HG02678 (cell line): ENCODE data around the gene ACOT7.
"Not testable (repeated sequence)": the region's sequence is repeated elsewhere in the genome, so short reads cannot be mapped to it uniquely, and the experiment has no call there.

Experiments
- ATAC-seq: cut with Tn5 transposase; IDR thresholded peaks from one replicate; pipeline ENCODE4 v1.9.1; 2021; ENCODE audit warnings: mild to moderate bottlenecking, moderate library complexity; ENCODE audit not compliant: unreplicated experiment

The ACOT7 gene

GRCh38 chr1:6401673-6402072, 8.1 kb upstream of the ACOT7 start:
- ATAC-seq = no peak

DNA sequence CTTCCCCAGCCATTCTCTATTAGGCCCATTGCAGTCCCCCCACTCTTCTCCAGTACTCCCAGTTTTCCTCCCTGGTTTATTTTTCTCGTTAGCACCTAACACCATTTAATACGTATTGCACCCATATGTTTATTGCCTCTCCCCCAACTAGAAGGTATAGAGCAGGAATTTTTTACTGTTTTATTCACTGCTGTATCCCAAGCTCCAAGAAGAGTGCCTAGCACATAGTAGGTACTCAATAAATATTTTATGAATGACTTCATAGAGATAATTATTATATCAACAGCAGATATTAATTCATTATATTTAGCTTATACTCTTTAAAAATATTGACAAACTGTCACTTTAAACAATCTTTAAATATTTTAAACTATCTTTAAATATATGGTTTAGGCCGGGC, 5.7 kb upstream of the ACOT7 start:
- no peak for ATAC-seq

GRCh38 chr1:6397844-6398441, 4.4 kb upstream of the ACOT7 start:
- no peak for ATAC-seq

- ATAC-seq = no peak
Measured at GRCh38 chr1:6396998-6397397, 3.4 kb upstream of the ACOT7 start.

DNA sequence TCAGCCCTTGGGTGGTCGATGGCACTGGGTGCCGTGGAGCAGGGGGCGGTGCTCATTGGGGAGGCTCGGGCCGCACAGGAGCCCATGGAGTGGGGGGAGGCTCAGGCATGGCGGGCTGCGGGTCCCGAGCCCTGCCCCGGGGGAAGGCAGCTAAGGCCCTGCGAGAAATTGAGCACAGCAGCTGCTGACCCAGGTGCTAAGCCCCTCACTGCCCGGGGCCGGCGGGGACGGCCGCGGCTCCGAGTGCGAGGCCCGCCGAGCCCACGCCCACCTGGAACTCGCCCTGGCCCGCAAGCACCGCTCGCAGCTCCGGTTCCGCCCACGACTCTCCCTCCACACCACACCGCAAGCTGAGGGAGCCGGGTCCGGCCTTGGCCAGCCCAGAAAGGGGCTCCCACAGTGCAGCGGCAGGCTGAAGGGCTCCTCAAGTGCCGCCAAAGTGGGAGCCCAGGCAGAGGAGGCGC, 2.2 kb upstream of the ACOT7 start:
- not testable (repeated sequence) for ATAC-seq

- ATAC-seq = not testable (repeated sequence)
Measured at GRCh38 chr1:6395130-6395529, 1.6 kb upstream of the ACOT7 start.

- ATAC-seq = peak; percentile 2
Measured at GRCh38 chr1:6392809-6393399, 663 bp downstream of the ACOT7 start.

DNA sequence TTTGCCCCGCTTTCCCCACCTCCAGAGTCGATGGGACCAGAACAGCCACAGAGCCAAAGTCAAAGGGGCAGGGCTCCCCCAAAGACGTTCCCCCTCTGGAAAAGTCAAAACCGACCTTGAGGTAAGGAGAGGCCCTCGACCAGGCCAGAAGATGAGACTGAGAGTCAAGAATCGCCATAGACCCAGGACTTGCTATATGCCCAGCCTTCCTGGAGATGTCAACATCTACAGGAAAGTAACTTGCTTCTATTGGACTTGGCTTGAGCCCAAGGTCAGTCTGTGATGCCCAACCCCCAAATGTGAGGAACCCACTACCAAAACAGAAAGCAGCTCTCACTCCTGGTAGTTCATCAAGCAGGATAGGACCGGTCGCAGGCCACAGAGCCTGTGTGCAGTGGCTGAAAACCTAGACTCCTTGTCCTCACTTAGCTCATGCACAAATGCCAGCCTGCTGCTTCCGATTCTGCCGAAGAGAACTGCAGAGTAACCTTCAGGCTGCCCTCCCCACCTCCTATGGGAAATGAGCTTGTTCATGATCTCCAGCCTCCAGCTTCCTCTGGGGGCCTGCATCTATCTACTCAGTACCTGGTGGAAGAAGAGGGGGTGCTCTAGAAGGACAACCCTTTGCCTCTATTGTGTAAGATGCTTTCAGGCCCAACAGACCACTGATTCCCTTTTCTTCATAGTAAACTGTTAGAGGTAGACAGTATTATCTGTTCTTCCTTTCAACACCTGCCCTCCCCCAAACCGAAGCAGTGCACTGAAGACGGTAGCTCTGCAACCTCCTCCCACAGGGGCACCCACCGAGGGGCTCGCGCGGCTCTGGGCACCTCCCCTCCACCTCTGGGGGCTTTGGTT, 1.4 kb downstream of the ACOT7 start:
- no peak for ATAC-seq

GRCh38 chr1:6389971-6390370, 3.6 kb downstream of the ACOT7 start:
- no peak for ATAC-seq

GRCh38 chr1:6386371-6386949, 7.1 kb downstream of the ACOT7 start:
- no peak for ATAC-seq

DNA sequence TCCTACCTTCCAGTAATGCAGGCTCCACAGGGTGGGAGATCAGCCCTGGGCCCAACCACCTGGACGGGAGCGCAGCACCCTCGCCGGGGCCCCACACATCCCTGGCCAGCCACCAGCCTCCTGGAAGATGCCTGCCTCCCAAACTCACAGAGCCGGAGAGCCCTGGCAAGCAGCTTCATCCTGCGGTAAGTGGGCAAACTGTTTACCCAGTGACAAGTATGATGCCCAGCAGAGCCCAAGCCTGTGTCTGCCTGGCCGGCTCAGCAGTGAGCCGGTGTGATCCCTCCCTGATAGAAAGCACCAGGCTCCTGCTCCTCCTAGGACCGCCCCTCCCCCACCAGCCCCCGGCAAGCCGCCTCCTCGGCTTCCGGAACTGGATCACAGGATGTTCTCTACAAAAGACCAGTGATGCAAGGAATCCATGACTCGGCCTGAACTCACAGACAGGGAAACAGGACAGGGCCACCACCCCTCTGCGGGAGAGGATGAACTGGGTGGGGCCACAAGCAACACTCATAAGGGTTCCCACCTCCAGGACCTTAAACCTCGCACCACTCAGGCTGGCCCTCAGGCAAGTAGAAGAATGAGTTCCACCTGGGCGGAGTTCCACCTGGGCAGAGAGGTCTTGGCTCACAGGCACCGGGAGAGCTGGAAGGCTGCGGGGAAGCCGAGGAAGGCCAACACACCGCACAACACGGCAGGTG, 7.9 kb downstream of the ACOT7 start:
- no peak for ATAC-seq

GRCh38 chr1:6384962-6385361, 8.6 kb downstream of the ACOT7 start:
- no peak for ATAC-seq

DNA sequence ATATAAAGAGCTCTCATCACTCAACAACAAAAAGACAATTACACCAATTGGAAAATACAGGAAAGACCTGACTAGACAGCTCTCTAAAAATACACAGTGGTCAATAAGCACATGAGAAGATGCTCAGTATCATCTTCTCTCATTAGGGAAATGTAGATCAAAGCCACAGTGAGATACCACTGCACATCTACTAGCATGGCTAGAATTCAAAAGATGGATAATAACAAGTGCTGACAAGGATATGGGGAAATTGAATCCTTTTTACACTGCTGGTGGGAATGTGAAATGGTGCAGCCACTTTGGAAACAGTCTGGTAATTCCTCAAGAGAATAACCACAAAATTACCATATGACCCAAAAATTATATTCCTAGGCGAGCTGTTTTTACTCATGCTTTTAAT, 9.4 kb downstream of the ACOT7 start:
- no peak for ATAC-seq

- ATAC-seq = no peak
Measured at GRCh38 chr1:6380037-6380436, 13.5 kb downstream of the ACOT7 start.

GRCh38 chr1:6378096-6378746, 15.3 kb downstream of the ACOT7 start:
- ATAC-seq = no peak

GRCh38 chr1:6373961-6374720, 19.4 kb downstream of the ACOT7 start:
- no peak for ATAC-seq

DNA sequence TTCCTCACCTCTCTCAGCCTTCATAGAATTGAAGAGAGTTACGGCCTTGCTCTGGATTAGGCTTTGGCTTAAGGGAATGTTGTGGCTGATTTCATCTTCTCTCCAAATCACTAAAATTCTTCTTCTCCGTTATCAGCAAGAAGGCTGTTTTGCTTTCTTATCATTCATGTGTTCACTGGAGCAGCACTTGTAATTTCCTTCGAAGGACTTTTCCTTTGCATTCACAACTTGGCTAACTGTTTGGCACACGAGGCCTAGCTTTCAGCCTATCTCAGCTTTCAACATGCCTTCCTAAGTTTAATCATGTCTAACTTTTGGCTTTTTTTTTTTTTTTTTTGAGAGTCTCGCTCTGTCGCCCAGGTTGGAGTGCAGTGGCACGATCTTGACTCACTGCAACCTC, 21.3 kb downstream of the ACOT7 start:
- ATAC-seq = not testable (repeated sequence)

- no peak for ATAC-seq
Measured at GRCh38 chr1:6370006-6370405, 23.6 kb downstream of the ACOT7 start.

DNA sequence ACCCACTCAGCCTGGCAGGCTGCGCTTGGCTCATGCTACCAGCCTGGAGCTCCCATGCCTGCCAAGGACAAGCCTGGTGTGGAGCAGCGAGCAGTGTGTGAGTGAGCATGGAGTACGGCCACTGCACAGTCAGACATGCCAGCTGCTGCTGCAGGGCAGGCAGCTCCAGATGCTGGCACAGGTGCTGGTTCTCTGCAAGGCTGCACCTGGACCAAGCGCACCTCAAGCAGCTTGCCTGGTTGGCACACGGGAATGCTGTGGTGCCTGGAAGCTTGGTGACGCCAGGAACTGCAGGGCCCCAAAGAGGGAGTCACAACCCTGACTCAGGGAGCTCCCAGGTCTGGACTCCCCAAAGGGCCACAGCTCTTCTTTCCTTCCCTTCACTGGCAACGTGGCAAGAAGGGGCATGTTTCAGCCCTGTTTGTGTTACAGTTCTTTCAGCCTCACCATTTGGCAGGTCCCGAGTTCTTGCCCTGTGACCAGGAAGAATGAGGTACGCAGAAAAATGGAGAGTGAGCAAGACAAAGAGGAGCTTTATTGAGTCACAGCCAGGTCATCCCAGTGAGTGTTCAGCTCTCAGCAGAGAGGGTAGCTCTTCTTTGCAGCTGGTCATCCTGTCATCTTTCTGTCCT, 26.1 kb downstream of the ACOT7 start:
- ATAC-seq = no peak
